Mesodermal cell (in vitro differentiated cells): ENCODE data around the gene IGFALS.
A peak's percentile ranks its signal among the peaks of the same experiment; 100 is the strongest.

Source experiments
- H3K27ac ChIP-seq: 2 replicates; pipeline ENCODE4 v1.7.0; 2013; ENCODE audit warnings: mild to moderate bottlenecking, low read depth, low read length, moderate library complexity; ENCODE audit not compliant: severe bottlenecking
- H3K36me3 ChIP-seq: 2 replicates; pipeline ENCODE4 v1.7.1; 2013; ENCODE audit warnings: mild to moderate bottlenecking, low read length, moderate library complexity; ENCODE audit not compliant: control insufficient read depth, insufficient read depth
- H3K4me1 ChIP-seq: one replicate; pipeline ENCODE4 v1.7.1; 2013; ENCODE audit warnings: mild to moderate bottlenecking, low read length; ENCODE audit not compliant: insufficient read depth, control insufficient read depth, poor library complexity, severe bottlenecking
- H3K4me3 ChIP-seq: 2 replicates; pipeline ENCODE4 v1.7.0; 2013; ENCODE audit warnings: low read length, control low read depth, mild to moderate bottlenecking; ENCODE audit not compliant: insufficient read depth, poor library complexity, severe bottlenecking; ENCODE audit errors: extremely low read depth
- H3K9me3 ChIP-seq: 2 replicates; pipeline ENCODE4 v1.7.1; 2013; ENCODE audit warnings: mild to moderate bottlenecking, low read length, moderate library complexity; ENCODE audit not compliant: control insufficient read depth
- WGBS, 2 experiments: methylation state at CpG; one replicate each; pipeline ENCODE4 v1.1.5; 2013; ENCODE audit warnings: missing lambda C conversion rate in 2 of 2; ENCODE audit not compliant: insufficient coverage in 2 of 2; 5-methylcytosine and 5-hydroxymethylcytosine counted together

The IGFALS gene

GRCh38 chr16:1747934-1748333 lies 45.6 kb downstream of the IGFALS start:
- Histone ChIP-seq H3K9me3 (no peaks in the 10 kb centered on the region), H3K27ac (no peak overlapping the region), H3K4me1 (peaks cover 24% of the 10 kb centered on the region), H3K36me3 (peaks cover 83% of the 10 kb centered on the region), H3K4me3 (no peak overlapping the region)
- WGBS, 2 experiments: 94 to 99% methylated on average over 10 to 11 of the region's 11 CpGs

- Histone ChIP-seq H3K4me1 (peaks cover 24% of the 10 kb centered on the region), H3K36me3 (peaks cover 74% of the 10 kb centered on the region), H3K27ac (peak overlapping the region; percentile 94), H3K9me3 (no peaks in the 10 kb centered on the region), H3K4me3 (no peak overlapping the region)
- WGBS, 2 experiments: 96% methylated on average over 25 to 31 of the region's 31 CpGs
These were observed 46.8 kb downstream of the IGFALS start for GRCh38 chr16:1746693-1747195.

GRCh38 chr16:1745900-1746692 lies 47.4 kb downstream of the IGFALS start:
- 95 to 96% methylated on average over 24 to 29 of the region's 29 CpGs for WGBS, 2 experiments

GRCh38 chr16:1745181-1745899 lies 48.2 kb downstream of the IGFALS start:
- Histone ChIP-seq H3K9me3 (no peaks in the 10 kb centered on the region), H3K36me3 (peaks cover 64% of the 10 kb centered on the region), H3K4me1 (peaks cover 24% of the 10 kb centered on the region), H3K4me3 (no peak overlapping the region), H3K27ac (peak overlapping the region; percentile 94)
- 95 to 96% methylated on average over 24 of the region's 25 CpGs for whole genome bisulfite sequencing, 2 experiments

More at GRCh38 chr16:1745900-1746692, 47.4 kb downstream of the IGFALS start:
- H3K27ac ChIP-seq: peak overlapping the region; percentile 94
- H3K4me1 ChIP-seq: peaks cover 24% of the 10 kb centered on the region
- H3K36me3 ChIP-seq: peaks cover 68% of the 10 kb centered on the region
- H3K9me3 ChIP-seq: no peaks in the 10 kb centered on the region
- H3K4me3 ChIP-seq: no peak overlapping the region

- Histone ChIP-seq H3K9me3 (no peaks in the 10 kb centered on the region), H3K36me3 (peaks cover 61% of the 10 kb centered on the region), H3K4me1 (peaks cover 24% of the 10 kb centered on the region), H3K4me3 (no peak overlapping the region), H3K27ac (no peak overlapping the region)
- WGBS, 2 experiments: 92 to 93% methylated on average over 15 to 19 of the region's 24 CpGs
These were observed 49.1 kb downstream of the IGFALS start for GRCh38 chr16:1744338-1744840.

- peaks cover 24% of the 10 kb centered on the region for H3K4me1 ChIP-seq
- H3K4me3 ChIP-seq: no peak overlapping the region
- H3K36me3 ChIP-seq: peaks cover 54% of the 10 kb centered on the region
- no peak overlapping the region for H3K27ac ChIP-seq
- peaks cover 3% of the 10 kb centered on the region for H3K9me3 ChIP-seq
- WGBS, 2 experiments: 95 to 96% methylated on average over 25 to 30 of the region's 32 CpGs
These were observed 49.8 kb downstream of the IGFALS start for GRCh38 chr16:1743376-1744337.

GRCh38 chr16:1741553-1742165 lies 51.8 kb downstream of the IGFALS start:
- H3K9me3 ChIP-seq: peaks cover 14% of the 10 kb centered on the region
- WGBS, 2 experiments: 91 to 94% methylated on average over 11 to 18 of the region's 19 CpGs
- H3K4me1 ChIP-seq: peaks cover 19% of the 10 kb centered on the region
- no peak overlapping the region for H3K4me3 ChIP-seq
- peaks cover 34% of the 10 kb centered on the region for H3K36me3 ChIP-seq
- H3K27ac ChIP-seq: no peak overlapping the region

- H3K9me3 ChIP-seq: peaks cover 15% of the 10 kb centered on the region
- peaks cover 12% of the 10 kb centered on the region for H3K4me1 ChIP-seq
- H3K4me3 ChIP-seq: no peak overlapping the region
- no peak overlapping the region for H3K27ac ChIP-seq
- 91 to 94% methylated on average over 25 to 27 of the region's 30 CpGs for WGBS, 2 experiments
- peaks cover 32% of the 10 kb centered on the region for H3K36me3 ChIP-seq
These were observed 52.6 kb downstream of the IGFALS start for GRCh38 chr16:1740781-1741490.
